ENCODE results near the gene LOXL1. TPM values are rescaled to one million over a fixed set of nuclear protein-coding genes. Genes with fewer than 3 reads are reported as not detected.
A peak's percentile ranks its signal among the peaks of the same experiment; 100 is the strongest.

LOXL1 gene
- total RNA-seq, 4 donors from 2014 or later = 4.3 to 12.1 (median 7.3) TPM

DNA sequence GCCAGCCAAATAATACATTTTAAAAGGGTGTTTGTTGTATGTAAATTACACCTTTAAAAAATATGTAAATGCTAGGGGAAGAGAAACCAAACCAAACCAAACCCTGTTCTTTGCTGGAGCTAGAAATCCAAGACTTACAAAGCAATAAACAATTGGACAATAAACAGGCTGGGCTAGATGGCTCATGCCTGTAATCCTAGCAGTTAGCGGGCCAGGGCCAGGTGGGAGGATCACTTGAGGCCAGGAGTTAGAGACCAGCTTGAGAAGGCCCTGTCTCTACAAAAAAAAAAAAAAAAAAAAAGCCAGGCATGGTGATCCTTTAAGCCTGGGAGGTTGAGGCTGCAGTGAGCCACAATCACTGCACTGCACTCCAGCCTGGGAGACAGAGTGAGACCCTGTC is 53.4 kb downstream of the LOXL1 start:
- H3K9me3 ChIP-seq = no peaks in the 10 kb centered on the region
- TF ChIP-seq EP300 (IDR thresholded peaks at IDR 0.05) = no peak
- TF ChIP-seq, protein P1, sequence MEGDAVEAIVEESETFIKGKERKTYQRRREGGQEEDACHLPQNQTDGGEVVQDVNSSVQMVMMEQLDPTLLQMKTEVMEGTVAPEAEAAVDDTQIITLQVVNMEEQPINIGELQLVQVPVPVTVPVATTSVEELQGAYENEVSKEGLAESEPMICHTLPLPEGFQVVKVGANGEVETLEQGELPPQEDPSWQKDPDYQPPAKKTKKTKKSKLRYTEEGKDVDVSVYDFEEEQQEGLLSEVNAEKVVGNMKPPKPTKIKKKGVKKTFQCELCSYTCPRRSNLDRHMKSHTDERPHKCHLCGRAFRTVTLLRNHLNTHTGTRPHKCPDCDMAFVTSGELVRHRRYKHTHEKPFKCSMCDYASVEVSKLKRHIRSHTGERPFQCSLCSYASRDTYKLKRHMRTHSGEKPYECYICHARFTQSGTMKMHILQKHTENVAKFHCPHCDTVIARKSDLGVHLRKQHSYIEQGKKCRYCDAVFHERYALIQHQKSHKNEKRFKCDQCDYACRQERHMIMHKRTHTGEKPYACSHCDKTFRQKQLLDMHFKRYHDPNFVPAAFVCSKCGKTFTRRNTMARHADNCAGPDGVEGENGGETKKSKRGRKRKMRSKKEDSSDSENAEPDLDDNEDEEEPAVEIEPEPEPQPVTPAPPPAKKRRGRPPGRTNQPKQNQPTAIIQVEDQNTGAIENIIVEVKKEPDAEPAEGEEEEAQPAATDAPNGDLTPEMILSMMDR (IDR thresholded peaks at IDR 0.05) = no peak
- TF ChIP-seq POLR2A (IDR thresholded peaks at IDR 0.05) = no peak
- no peak for TF ChIP-seq POLR2AphosphoS5 (IDR thresholded peaks at IDR 0.05)
- no peak overlapping the region for H3K27ac ChIP-seq
- WGBS = 58% methylated on average over 1 of the region's 1 CpG
- no peaks in the 10 kb centered on the region for H3K36me3 ChIP-seq
- H3K27me3 ChIP-seq = peaks cover 11% of the 10 kb centered on the region
- DNase-seq (ENCODE audit: low spot score in 2 of 2) = peak in 1 of 2 donors; percentile 4
- no peak overlapping the region for H3K4me3 ChIP-seq
- peaks cover 39% of the 10 kb centered on the region for H3K4me1 ChIP-seq

DNA sequence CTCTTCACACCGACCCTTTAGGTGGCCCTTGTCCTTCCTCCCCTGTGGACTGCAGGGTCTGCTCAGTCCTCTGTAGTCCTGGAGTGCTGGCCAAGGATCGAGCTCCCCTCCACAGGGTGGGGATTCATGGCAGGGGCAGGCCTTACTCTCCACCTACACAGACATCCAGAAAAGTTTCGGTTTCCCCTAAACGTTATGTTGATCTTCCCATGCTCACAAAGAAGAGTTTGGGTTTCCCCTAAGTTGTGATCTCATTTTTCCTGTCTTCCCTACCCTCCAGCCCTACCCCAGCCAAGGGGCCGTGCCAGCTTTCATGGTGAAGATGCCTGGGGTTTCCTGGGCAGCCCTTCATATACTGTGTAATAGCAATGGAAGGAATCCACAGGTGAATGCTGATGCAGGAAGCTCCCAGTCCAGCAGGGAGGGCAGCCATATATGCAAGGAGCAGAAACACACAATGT is 55.5 kb downstream of the LOXL1 start:
- DNase-seq (ENCODE audit: low spot score in 2 of 2) = peak in 1 of 2 donors; percentile 64
- H3K9me3 ChIP-seq = no peaks in the 10 kb centered on the region
- peaks cover 59% of the 10 kb centered on the region for H3K4me1 ChIP-seq
- TF ChIP-seq POLR2A (IDR thresholded peaks at IDR 0.05) (no peak), EP300 (IDR thresholded peaks at IDR 0.05) (no peak), POLR2AphosphoS5 (IDR thresholded peaks at IDR 0.05) (no peak)
- TF ChIP-seq, protein P1 (IDR thresholded peaks at IDR 0.05) = no peak
- H3K27ac ChIP-seq = peak overlapping the region; percentile 92
- H3K4me3 ChIP-seq = no peak overlapping the region
- H3K36me3 ChIP-seq = peaks cover 11% of the 10 kb centered on the region
- WGBS = 10% methylated on average over 5 of the region's 5 CpGs
- no peaks in the 10 kb centered on the region for H3K27me3 ChIP-seq

DNA sequence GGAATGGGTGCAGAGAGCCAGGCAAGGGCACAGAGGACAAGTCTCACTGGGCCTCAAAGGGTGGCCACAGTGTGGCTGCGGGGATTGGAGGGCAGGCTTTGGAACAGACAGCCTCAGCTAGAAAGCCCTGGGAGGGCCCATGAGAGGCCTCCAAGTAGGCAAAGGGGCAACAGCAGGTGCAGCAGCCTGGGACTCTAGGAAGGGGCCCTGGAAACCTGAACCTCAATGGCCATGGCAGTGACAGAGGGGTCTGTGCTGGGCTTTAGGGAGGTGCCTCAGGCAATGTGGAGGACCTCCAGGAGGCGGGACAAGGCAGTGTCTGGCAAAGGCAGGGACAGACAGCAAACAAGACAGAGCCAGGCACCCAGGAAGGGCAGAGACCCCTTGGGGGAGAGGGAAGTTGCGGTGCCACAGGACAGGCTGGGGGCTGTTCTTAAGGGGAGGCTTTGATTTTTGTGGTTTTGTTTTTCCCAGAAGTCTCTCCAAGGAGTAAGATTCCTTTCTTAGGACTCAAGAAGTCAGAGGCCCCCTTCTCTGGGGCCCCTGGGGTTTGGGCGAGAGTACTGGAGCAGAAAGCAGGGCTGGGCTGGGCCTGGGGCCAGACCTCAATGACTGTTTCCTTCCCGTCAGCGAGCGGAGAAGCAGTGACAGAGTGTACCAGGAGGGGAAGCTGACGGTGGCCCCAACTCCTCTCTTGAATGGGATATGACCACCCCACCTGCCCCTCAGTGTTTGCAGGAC is 56.1 kb downstream of the LOXL1 start:
- Histone ChIP-seq H3K36me3 (peaks cover 11% of the 10 kb centered on the region), H3K9me3 (no peaks in the 10 kb centered on the region), H3K4me1 (peaks cover 65% of the 10 kb centered on the region), H3K4me3 (peak overlapping the region; percentile 16), H3K27me3 (no peaks in the 10 kb centered on the region), H3K27ac (peak overlapping the region; percentile 92)
- peak in 2 of 3 donors; percentile 15 to 20 for TF ChIP-seq POLR2AphosphoS5 (IDR thresholded peaks at IDR 0.05)
- TF ChIP-seq, protein P1 (IDR thresholded peaks at IDR 0.05) = peak in 1 of 2 donors; percentile 9
- no peak for TF ChIP-seq POLR2A (IDR thresholded peaks at IDR 0.05)
- 20% methylated on average over 4 of the region's 8 CpGs for WGBS
- peak; percentile 91 to 93 for DNase-seq (ENCODE audit: low spot score in 2 of 2)

DNA sequence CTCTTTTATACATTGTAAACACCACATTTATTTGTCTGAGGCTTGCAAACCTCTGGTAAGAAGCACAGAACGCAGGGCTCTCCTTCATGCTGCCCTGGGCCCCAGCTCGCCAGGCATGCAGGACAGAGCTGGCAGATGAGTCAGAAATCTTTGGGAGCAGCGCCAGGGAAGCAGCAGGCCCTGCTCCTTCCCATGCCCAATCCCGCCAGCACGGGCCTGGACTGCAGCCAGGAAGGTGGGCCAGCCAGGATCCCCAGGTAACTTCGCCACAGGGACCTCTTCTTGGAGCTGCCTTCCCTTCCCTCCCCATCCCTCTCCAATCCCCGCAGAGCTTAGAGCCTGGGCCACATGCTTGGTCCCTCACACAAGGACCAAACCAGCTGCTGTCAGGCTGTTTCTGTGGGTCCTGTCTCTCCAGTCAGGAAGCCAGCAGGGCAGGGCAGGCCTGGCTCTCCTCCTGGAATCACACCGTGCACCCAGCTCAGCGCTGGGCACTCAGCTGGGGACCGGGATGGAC is 57.0 kb downstream of the LOXL1 start:
- peak overlapping the region; percentile 92 for H3K27ac ChIP-seq
- no peaks in the 10 kb centered on the region for H3K9me3 ChIP-seq
- peaks cover 11% of the 10 kb centered on the region for H3K36me3 ChIP-seq
- TF ChIP-seq, protein P1 (IDR thresholded peaks at IDR 0.05) = no peak
- TF ChIP-seq EP300 (IDR thresholded peaks at IDR 0.05) (no peak), POLR2AphosphoS5 (IDR thresholded peaks at IDR 0.05) (no peak), POLR2A (IDR thresholded peaks at IDR 0.05) (no peak)
- peak overlapping the region; percentile 16 for H3K4me3 ChIP-seq
- H3K27me3 ChIP-seq = no peaks in the 10 kb centered on the region
- peaks cover 74% of the 10 kb centered on the region for H3K4me1 ChIP-seq
- DNase-seq (ENCODE audit: low spot score in 2 of 2) = peak; percentile 79 to 84
- 0% methylated on average over 4 of the region's 10 CpGs for WGBS

DNA sequence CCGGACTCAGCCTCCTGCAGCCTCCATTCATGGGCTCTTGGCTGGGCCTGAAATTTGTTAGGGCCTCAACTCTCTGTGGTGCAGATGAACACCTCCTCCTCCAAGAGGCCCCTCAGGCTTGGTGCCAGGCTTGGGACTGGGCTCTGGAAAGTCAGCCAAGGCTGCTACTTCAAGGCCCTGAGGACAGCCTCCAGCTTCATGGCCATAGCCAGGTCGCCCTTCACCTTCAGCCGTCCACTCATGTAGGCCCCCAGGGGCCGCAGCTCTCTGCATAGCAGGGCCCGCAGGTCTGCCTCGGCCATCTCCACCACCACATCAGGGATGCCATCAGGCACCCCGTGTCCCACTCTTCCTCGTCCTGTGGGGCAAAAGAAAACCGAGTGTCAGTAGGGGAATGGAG is 57.5 kb downstream of the LOXL1 start:
- Histone ChIP-seq H3K27ac (peak overlapping the region; percentile 92), H3K27me3 (no peaks in the 10 kb centered on the region), H3K36me3 (peaks cover 11% of the 10 kb centered on the region), H3K9me3 (no peaks in the 10 kb centered on the region), H3K4me1 (peaks cover 79% of the 10 kb centered on the region), H3K4me3 (no peak overlapping the region)
- no peak for TF ChIP-seq POLR2AphosphoS5 (IDR thresholded peaks at IDR 0.05)
- 89% methylated on average over 5 of the region's 9 CpGs for WGBS
- no peak for DNase-seq (ENCODE audit: low spot score in 2 of 2)

Measured in suprapubic skin (tissue), 4 donors.